Mesenchymal stem cell (in vitro differentiated cells and primary cell): Measurements from ENCODE around the gene PTGER4.
"Not testable (repeated sequence)": the region's sequence is repeated elsewhere in the genome, so short reads cannot be mapped to it uniquely, and the experiment has no call there.

Experiments
- DNase-seq: peaks from one replicate; pipeline ENCODE4 v3.0.0-alpha.2; 2013
- H2AFZ ChIP-seq: one replicate; pipeline ENCODE4 v1.6.1; 2013; ENCODE audit warnings: low read depth, mild to moderate bottlenecking, control low read depth, inconsistent platforms, low read length, moderate library complexity
- H2AK5ac ChIP-seq: 2 replicates; pipeline ENCODE4 v1.6.1; 2013; ENCODE audit warnings: low read length, moderate library complexity, mild to moderate bottlenecking, inconsistent platforms; ENCODE audit not compliant: severe bottlenecking
- H2BK120ac ChIP-seq: one replicate; pipeline ENCODE4 v1.6.1; 2013; ENCODE audit warnings: low read depth, mild to moderate bottlenecking, inconsistent platforms, low read length, moderate library complexity
- H2BK12ac ChIP-seq, 2 experiments: one replicate each; pipeline ENCODE4 v1.6.1; 2013; ENCODE audit warnings: inconsistent platforms in 2 of 2, low read length in 2 of 2, mild to moderate bottlenecking in 2 of 2, moderate library complexity in 2 of 2, control low read depth in 1 of 2
- H2BK15ac ChIP-seq: one replicate; pipeline ENCODE4 v1.6.1; 2013; ENCODE audit warnings: mild to moderate bottlenecking, low read depth, inconsistent platforms; ENCODE audit not compliant: poor library complexity, severe bottlenecking
- H2BK5ac ChIP-seq: 2 replicates; pipeline ENCODE4 v1.6.1; 2013; ENCODE audit warnings: low read depth, mild to moderate bottlenecking, low read length, control low read depth, inconsistent platforms; ENCODE audit not compliant: poor library complexity, severe bottlenecking
- H3K14ac ChIP-seq, 2 experiments: one replicate each; pipeline ENCODE4 v1.6.1; 2013; ENCODE audit warnings: inconsistent platforms in 2 of 2, low read length in 2 of 2, control low read depth in 1 of 2, mild to moderate bottlenecking in 1 of 2, moderate library complexity in 1 of 2
- H3K18ac ChIP-seq, 2 experiments: one replicate each; pipeline ENCODE4 v1.6.1; 2013; ENCODE audit warnings: inconsistent platforms in 2 of 2, low read length in 2 of 2, control low read depth in 1 of 2, low read depth in 1 of 2, mild to moderate bottlenecking in 1 of 2
- H3K23ac ChIP-seq, 2 experiments: one replicate each; pipeline ENCODE4 v1.6.1; 2013; ENCODE audit warnings: inconsistent platforms in 2 of 2, low read length in 2 of 2, mild to moderate bottlenecking in 2 of 2, moderate library complexity in 2 of 2, control low read depth in 1 of 2
- H3K27ac ChIP-seq: 2 replicates; pipeline ENCODE4 v1.5.1; 2013; ENCODE audit warnings: mild to moderate bottlenecking, moderate library complexity, low read length, control low read depth, inconsistent platforms; ENCODE audit not compliant: poor library complexity, severe bottlenecking
- H3K27me3 ChIP-seq, 2 experiments: 2 replicates each; pipeline versions ENCODE4 v1.6.1 to v1.7.0; 2013; ENCODE audit warnings: low read length in 2 of 2, mild to moderate bottlenecking in 2 of 2, moderate library complexity in 2 of 2, control low read depth in 1 of 2, inconsistent platforms in 1 of 2; ENCODE audit not compliant: control insufficient read depth in 1 of 2, insufficient read depth in 1 of 2
- H3K36me3 ChIP-seq, 2 experiments: 2 replicates each; pipeline versions ENCODE4 v1.6.1 to v1.7.0; 2013; ENCODE audit warnings: low read length in 2 of 2, control low read depth in 1 of 2, inconsistent platforms in 1 of 2, low read depth in 1 of 2, mild to moderate bottlenecking in 1 of 2; ENCODE audit not compliant: insufficient read depth in 2 of 2, control insufficient read depth in 1 of 2
- H3K4ac ChIP-seq, 2 experiments: one replicate each; pipeline ENCODE4 v1.6.1; 2013; ENCODE audit warnings: inconsistent platforms in 2 of 2, low read length in 2 of 2, mild to moderate bottlenecking in 2 of 2, moderate library complexity in 2 of 2, control low read depth in 1 of 2, low read depth in 1 of 2
- H3K4me1 ChIP-seq: 2 replicates; pipeline ENCODE4 v1.6.1; 2013; ENCODE audit warnings: low read depth, low read length, control low read depth; ENCODE audit not compliant: control insufficient read depth, insufficient read depth
- H3K4me2 ChIP-seq: 2 replicates; pipeline ENCODE4 v1.6.1; 2013; ENCODE audit warnings: low read length, mild to moderate bottlenecking, inconsistent platforms; ENCODE audit not compliant: poor library complexity, severe bottlenecking
- H3K4me3 ChIP-seq, 2 experiments: 2 replicates each; pipeline versions ENCODE4 v1.5.1 to v1.7.0; 2013; ENCODE audit warnings: low read length in 2 of 2, mild to moderate bottlenecking in 2 of 2, control low read depth in 1 of 2, low read depth in 1 of 2; ENCODE audit not compliant: insufficient read depth in 1 of 2
- H3K79me1 ChIP-seq: replicated peaks from 2 replicates; pipeline ENCODE4 v1.6.1; 2013; ENCODE audit warnings: mild to moderate bottlenecking, control low read depth, low read length, inconsistent platforms; ENCODE audit not compliant: poor library complexity, severe bottlenecking
- H3K9ac ChIP-seq: 2 replicates; pipeline ENCODE4 v1.7.0; 2013; ENCODE audit warnings: mild to moderate bottlenecking, low read length, moderate library complexity
- H3K9me3 ChIP-seq: 2 replicates; pipeline ENCODE4 v1.7.0; 2013; ENCODE audit warnings: mild to moderate bottlenecking, low read length; ENCODE audit not compliant: control insufficient read depth
- H4K8ac ChIP-seq: one replicate; pipeline ENCODE4 v1.6.1; 2013; ENCODE audit warnings: inconsistent platforms, mild to moderate bottlenecking, low read length, moderate library complexity
- H4K91ac ChIP-seq: one replicate; pipeline ENCODE4 v1.6.1; 2013; ENCODE audit warnings: mild to moderate bottlenecking, low read length, inconsistent platforms
- WGBS: methylation state at CpG from one replicate; pipeline ENCODE4 v1.1.7; 2013; ENCODE audit warnings: mixed read lengths; 5-methylcytosine and 5-hydroxymethylcytosine counted together

Gene PTGER4

GRCh38 chr5:40702027-40702426 lies 22.3 kb downstream of the PTGER4 start:
- H3K23ac ChIP-seq, H3K18ac ChIP-seq: not testable (repeated sequence)

DNA sequence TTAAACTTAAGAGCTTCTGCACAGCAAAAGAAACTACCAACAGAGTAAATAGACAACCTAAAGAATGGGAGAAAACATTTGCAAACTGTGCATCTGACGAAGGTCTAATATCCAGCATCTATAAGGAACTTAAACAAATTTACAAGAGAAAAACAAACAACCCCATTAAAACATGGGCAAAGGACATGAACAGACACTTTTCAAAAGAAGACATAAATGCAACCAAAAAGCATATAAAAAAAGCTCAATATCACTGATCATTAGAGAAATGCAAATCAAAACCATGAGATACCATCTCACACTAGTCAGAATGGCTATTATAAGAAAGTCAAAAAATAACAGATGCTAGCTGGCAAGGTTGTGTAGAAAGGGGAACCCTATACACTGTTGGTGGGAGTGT lies 25.8 kb downstream of the PTGER4 start:
- WGBS, result 95% methylated on average over 1 of the region's 1 CpG
- not testable (repeated sequence) for H4K91ac ChIP-seq, H3K9ac ChIP-seq, H3K79me1 ChIP-seq, H3K27ac ChIP-seq, H2BK15ac ChIP-seq, H3K23ac ChIP-seq, H3K36me3 ChIP-seq, H3K4me3 ChIP-seq, H3K4ac ChIP-seq, H2BK120ac ChIP-seq, DNase-seq, H2BK12ac ChIP-seq, H2AFZ ChIP-seq, H2AK5ac ChIP-seq, H3K18ac ChIP-seq, H3K14ac ChIP-seq, H3K27me3 ChIP-seq, H2BK5ac ChIP-seq, H3K4me2 ChIP-seq, H4K8ac ChIP-seq, H3K4me1 ChIP-seq
- peaks cover 19% of the 10 kb centered on the region for H3K9me3 ChIP-seq

More at GRCh38 chr5:40702027-40702426, 22.3 kb downstream of the PTGER4 start:
- H3K14ac ChIP-seq, H2AK5ac ChIP-seq, H3K4ac ChIP-seq, H2BK12ac ChIP-seq, H3K4me2 ChIP-seq, H2AFZ ChIP-seq, H2BK15ac ChIP-seq, H4K8ac ChIP-seq, H3K4me1 ChIP-seq, H2BK120ac ChIP-seq, H4K91ac ChIP-seq, DNase-seq, H3K36me3 ChIP-seq, H3K9ac ChIP-seq, H3K27ac ChIP-seq, H3K79me1 ChIP-seq, H2BK5ac ChIP-seq, H3K4me3 ChIP-seq, H3K27me3 ChIP-seq: not testable (repeated sequence)
- H3K9me3 ChIP-seq, result peaks cover 19% of the 10 kb centered on the region

GRCh38 chr5:40710575-40710974 lies 30.9 kb downstream of the PTGER4 start:
- H3K18ac ChIP-seq, H2AK5ac ChIP-seq, H3K4me1 ChIP-seq, H3K27me3 ChIP-seq, H3K9ac ChIP-seq, H3K36me3 ChIP-seq, H2BK12ac ChIP-seq, H3K27ac ChIP-seq, H2AFZ ChIP-seq, H2BK15ac ChIP-seq, H3K4me2 ChIP-seq, H2BK120ac ChIP-seq, H4K8ac ChIP-seq, H3K4me3 ChIP-seq, H2BK5ac ChIP-seq, DNase-seq, H3K14ac ChIP-seq, H4K91ac ChIP-seq, H3K23ac ChIP-seq, H3K9me3 ChIP-seq, H3K4ac ChIP-seq: not testable (repeated sequence)
- H3K79me1 ChIP-seq, result peaks cover 10% of the 10 kb centered on the region

GRCh38 chr5:40714001-40714400 lies 34.3 kb downstream of the PTGER4 start:
- no peak overlapping the region for H3K4ac ChIP-seq
- no peak overlapping the region for H3K9ac ChIP-seq
- H2BK5ac ChIP-seq, result no peak overlapping the region
- H3K4me1 ChIP-seq, result no peaks in the 10 kb centered on the region
- no peak overlapping the region for H4K8ac ChIP-seq
- no peaks in the 10 kb centered on the region for H3K27me3 ChIP-seq
- no peak overlapping the region for H2BK12ac ChIP-seq
- H2AFZ ChIP-seq, result no peak overlapping the region
- H3K14ac ChIP-seq, result no peak overlapping the region
- no peak overlapping the region for H3K23ac ChIP-seq
- no peak overlapping the region for H3K18ac ChIP-seq
- H2BK120ac ChIP-seq, result no peak overlapping the region
- H3K4me2 ChIP-seq, result no peak overlapping the region
- peaks cover 0 to 3% of the 10 kb centered on the region in 2 experiments for H3K36me3 ChIP-seq
- no peak overlapping the region for H3K27ac ChIP-seq
- H3K79me1 ChIP-seq, result peaks cover 8% of the 10 kb centered on the region
- H3K4me3 ChIP-seq, result no peak overlapping the region
- no peak overlapping the region for H2BK15ac ChIP-seq
- no peaks in the 10 kb centered on the region for H3K9me3 ChIP-seq
- no peak overlapping the region for H2AK5ac ChIP-seq
- DNase-seq, result no peak
- H4K91ac ChIP-seq, result no peak overlapping the region
